Panc1 (cell line): ENCODE results near the gene SLC52A3. TPM values are rescaled to one million over a fixed set of nuclear protein-coding genes. Genes with fewer than 3 reads are reported as not detected.

ENCODE experiments used
- ATAC-seq: fragments of 200-7000 bp; cut with Tn5 transposase; 2 replicates; pipeline ENCODE4 v1.9.1; 2020; ENCODE audit warnings: mild to moderate bottlenecking, moderate library complexity
- BruUV-seq: library from RNA; stranded (reverse); fragments of 400-500 nt; replicated peaks from 2 replicates; lab custom pipeline; 2021; lab: Mats Ljungman, UMichigan
- CTCF ChIA-PET: fragments of 300-600 bp; sonication (Branson Sonifier 250); formaldehyde crosslinking; loops from one replicate; lab custom pipeline; 2022; ENCODE audit warnings: antibody characterized with exemption; lab: Charles Lee
- POLR2A ChIA-PET: fragments of 300-600 bp; sonication (Branson Sonifier 250); formaldehyde crosslinking; loops from one replicate; lab custom pipeline; 2022; ENCODE audit warnings: antibody characterized with exemption; lab: Charles Lee
- DNase-seq: peaks from one replicate; pipeline ENCODE4 v3.0.0-alpha.2; 2010; ENCODE audit warnings: low read depth, low spot score
- H3K27ac ChIP-seq: 2 replicates; pipeline ENCODE4 v1.5.1; 2011; ENCODE audit warnings: mild to moderate bottlenecking, low read length, inconsistent platforms
- H3K27me3 ChIP-seq: fragments of 200-500 bp; sonication (Bioruptor generic); 2 replicates; pipeline ENCODE4 v1.6.0; 2014; ENCODE audit warnings: low read length, inconsistent platforms; ENCODE audit not compliant: control insufficient read depth, insufficient read depth
- H3K36me3 ChIP-seq: fragments of 200-500 bp; sonication (Bioruptor generic); 2 replicates; pipeline ENCODE4 v1.5.1; 2014; ENCODE audit warnings: inconsistent platforms, mild to moderate bottlenecking, low read length, moderate library complexity; ENCODE audit not compliant: control insufficient read depth, insufficient read depth
- H3K4me1 ChIP-seq: 2 replicates; pipeline ENCODE4 v1.5.1; 2011; ENCODE audit warnings: inconsistent platforms, mild to moderate bottlenecking, low read length, moderate library complexity; ENCODE audit not compliant: control insufficient read depth, insufficient read depth
- H3K4me3 ChIP-seq, 2 experiments: 2 replicates each; pipeline ENCODE4 v1.5.1; 2011 to 2012; ENCODE audit warnings: low read depth in 2 of 2, low read length in 2 of 2, mild to moderate bottlenecking in 2 of 2, inconsistent platforms in 1 of 2, moderate library complexity in 1 of 2
- H3K9me3 ChIP-seq: fragments of 200-500 bp; sonication (Bioruptor generic); 2 replicates; pipeline ENCODE4 v1.5.1; 2014; ENCODE audit warnings: low read depth, mild to moderate bottlenecking, inconsistent platforms, low read length, moderate library complexity; ENCODE audit not compliant: control insufficient read depth, insufficient read depth
- CTCF ChIP-seq: fragments of 450-650 bp; IDR thresholded peaks from 2 replicates; pipeline ENCODE4 v1.5.1; 2017; ENCODE audit warnings: mild to moderate bottlenecking
- POLR2AphosphoS5 ChIP-seq: IDR thresholded peaks from 2 replicates; pipeline ENCODE4 v1.6.1; 2012; ENCODE audit warnings: mild to moderate bottlenecking, low read depth, low read length, moderate library complexity
- REST ChIP-seq, 2 experiments: IDR thresholded peaks; 2 replicates each; pipeline ENCODE4 v1.6.1; 2011 to 2012; ENCODE audit warnings: low read depth in 2 of 2, control low read depth in 1 of 2, low read length in 1 of 2, mild to moderate bottlenecking in 1 of 2, moderate library complexity in 1 of 2; ENCODE audit not compliant: insufficient read depth in 1 of 2
- SIN3A ChIP-seq: IDR thresholded peaks from 2 replicates; pipeline ENCODE4 v1.6.1; 2012; ENCODE audit warnings: low read depth, mild to moderate bottlenecking, low read length, moderate library complexity, borderline replicate concordance; ENCODE audit not compliant: insufficient read depth
- TCF7L2 ChIP-seq: IDR thresholded peaks from 2 replicates; pipeline ENCODE4 v1.6.1; 2011; ENCODE audit warnings: mild to moderate bottlenecking, low read depth, low read length, inconsistent platforms
- in situ Hi-C: cut with HindIII; loops from 2 replicates; pipeline ENCODE4 v1.10.0; 2016; ENCODE audit warnings: low sequenced_read_pairs, low pct_unique_long_range_greater_than_20kb
- intact Hi-C: fragments of 100-400 bp; cut with micrococcal nuclease; formaldehyde crosslinking; loops from one replicate; pipeline ENCODE4 v1.10.0; 2022; ENCODE audit not compliant: unreplicated experiment
- total RNA-seq: library from RNA; stranded (reverse); gene quantifications from one replicate; pipeline ENCODE4 v1.2.1, GENCODE V29; 2021; ENCODE audit not compliant: unreplicated experiment

The SLC52A3 gene
- total RNA-seq, 1 experiment from 2014 or later = 6.4 TPM

GRCh38 chr20:750801-751200 is 17.5 kb downstream of the SLC52A3 start:
- Histone ChIP-seq H3K4me3 (no peak overlapping the region), H3K9me3 (peaks cover 5% of the 10 kb centered on the region; the same call in 1 of the 2 replicates), H3K36me3 (no peaks in the 10 kb centered on the region), H3K4me1 (no peaks in the 10 kb centered on the region), H3K27me3 (no peaks in the 10 kb centered on the region), H3K27ac (no peak overlapping the region)
- ATAC-seq = no peak
- no peak for TF ChIP-seq POLR2AphosphoS5
- TF ChIP-seq SIN3A = no peak
- no peak for TF ChIP-seq TCF7L2
- no peak for TF ChIP-seq REST (IDR thresholded peaks at IDR 0.05; ENCODE audit: insufficient read depth in 1 of 2, low read depth in 2 of 2, low read length in 1 of 2)
- ChIA-PET CTCF (interaction anchor here (0.6 kb wide), 1 partner anchor 155 kb away, joined by 5 read pairs; no protein-coding TSS in a partner anchor), POLR2A (interaction anchor here (0.5 kb wide), 1 partner anchor 15 kb away, joined by 3 read pairs; no protein-coding TSS in a partner anchor)
- intact Hi-C loops = no loop called here
- no peak for DNase-seq
- in situ Hi-C loops = no loop called here
- BruUV-seq = no TSS peak

- Histone ChIP-seq H3K4me3 (no peak overlapping the region), H3K27me3 (peaks cover 2% of the 10 kb centered on the region), H3K9me3 (peaks cover 20% of the 10 kb centered on the region; the same call in 1 of the 2 replicates), H3K27ac (no peak overlapping the region), H3K36me3 (no peaks in the 10 kb centered on the region), H3K4me1 (no peaks in the 10 kb centered on the region)
- ChIA-PET POLR2A (no interaction called here), CTCF (no interaction called here)
- in situ Hi-C loops = no loop called here
- no peak for TF ChIP-seq SIN3A
- TF ChIP-seq POLR2AphosphoS5 = no peak
- TF ChIP-seq REST (IDR thresholded peaks at IDR 0.05; ENCODE audit: insufficient read depth in 1 of 2, low read depth in 2 of 2, low read length in 1 of 2) = no peak
- no peak for TF ChIP-seq TCF7L2
- TF ChIP-seq CTCF = no peak
- no TSS peak for BruUV-seq
- ATAC-seq (no peak), DNase-seq (no peak)
- intact Hi-C loops = no loop called here
Observed at GRCh38 chr20:745683-746301, 22.5 kb downstream of the SLC52A3 start.
